ENCODE results near the gene SLC22A5.

- TF ChIP-seq POLR2AphosphoS5 (IDR thresholded peaks at IDR 0.05) (no peak), POLR2A (IDR thresholded peaks at IDR 0.05) (no peak), CTCF (IDR thresholded peaks at IDR 0.05) (no peak)
Observed at GRCh38 chr5:132372127-132372526, 2.6 kb downstream of the SLC22A5 start.

Data from prostate gland (tissue), 2 donors.